Endothelial cell of umbilical vein (primary cell): ENCODE results near the gene GBF1.

ENCODE experiments used
- CTCF ChIP-seq, 2 donors: IDR thresholded peaks; 1 replicate in 1 of 2; 2 replicates in 1 of 2; pipeline ENCODE4 v1.5.1; 2011; ENCODE audit warnings: low read length in 2 of 2, mild to moderate bottlenecking in 2 of 2, moderate library complexity in 2 of 2, control low read depth in 1 of 2, inconsistent platforms in 1 of 2, low read depth in 1 of 2; ENCODE audit not compliant: insufficient read depth in 1 of 2; ENCODE audit errors: extremely low read depth in 1 of 2
- POLR2AphosphoS5 ChIP-seq: IDR thresholded peaks from 2 replicates; pipeline ENCODE4 v1.6.1; 2012; ENCODE audit warnings: low read depth, mild to moderate bottlenecking, control low read depth, low read length, moderate library complexity; ENCODE audit not compliant: insufficient read depth

DNA sequence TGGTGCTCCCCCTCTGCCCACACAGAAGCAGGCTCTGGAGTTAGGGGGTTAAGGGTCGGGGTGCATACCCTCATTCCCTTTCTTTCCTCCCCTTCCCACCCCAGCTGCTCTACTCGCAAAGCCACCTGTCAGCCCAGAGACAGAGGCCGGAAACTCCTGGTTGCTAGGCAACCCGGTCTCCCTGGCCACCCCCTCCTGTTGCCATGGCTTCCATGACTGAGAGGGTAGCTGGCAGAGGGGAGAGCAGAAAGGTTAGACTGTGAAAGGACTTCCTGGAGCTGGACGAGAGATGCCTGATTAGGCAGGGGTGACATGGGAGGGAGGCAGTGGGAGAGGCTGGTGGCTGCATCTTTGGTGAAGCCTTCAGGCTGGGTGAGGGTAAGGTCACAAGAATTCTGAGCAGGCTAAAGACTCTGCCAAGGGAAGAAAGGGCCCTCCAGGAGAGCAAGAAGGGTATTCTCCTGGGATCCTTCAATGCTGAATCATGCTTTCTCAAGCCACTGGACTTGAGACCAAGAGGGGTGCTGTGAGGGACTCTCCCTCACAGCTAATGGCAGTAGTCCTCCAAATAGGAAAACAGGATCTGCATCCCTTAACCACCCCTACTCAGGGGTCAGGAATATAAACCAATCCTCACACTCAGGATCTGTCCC is 167.8 kb downstream of the GBF1 start:
- TF ChIP-seq POLR2AphosphoS5 (no peak), CTCF (IDR thresholded peaks at IDR 0.05; ENCODE audit: extremely low read depth in 1 of 2, insufficient read depth in 1 of 2, low read depth in 1 of 2, low read length in 2 of 2) (no peak)
